Kidney epithelial cell (primary cell): Measurements from ENCODE around the gene ARFGEF3. TPM values are rescaled to one million over a fixed set of nuclear protein-coding genes. Genes with fewer than 3 reads are reported as not detected.

Experiments used
- DNase-seq: peaks from one replicate; pipeline ENCODE4 v3.0.0-alpha.2; 2010; ENCODE audit warnings: low read depth
- H3K27me3 ChIP-seq: 2 replicates; pipeline ENCODE4 v1.6.0; 2011; ENCODE audit warnings: low read length; ENCODE audit not compliant: control insufficient read depth, insufficient read depth
- H3K36me3 ChIP-seq: 2 replicates; pipeline ENCODE4 v1.5.1; 2011; ENCODE audit warnings: low read length; ENCODE audit not compliant: control insufficient read depth, insufficient read depth
- H3K4me3 ChIP-seq: 2 replicates; pipeline ENCODE4 v1.5.1; 2011; ENCODE audit warnings: low read depth, mild to moderate bottlenecking, control low read depth, low read length
- CTCF ChIP-seq: IDR thresholded peaks from 2 replicates; pipeline ENCODE4 v1.5.1; 2011; ENCODE audit warnings: mild to moderate bottlenecking, moderate library complexity, low read length, control low read depth, inconsistent platforms; ENCODE audit not compliant: insufficient read depth, poor library complexity, severe bottlenecking
- total RNA-seq: library from RNA; depleted of rRNA; stranded (reverse); fragments of >200 nt; gene quantifications from 2 replicates; pipeline ENCODE4 v1.2.3, GENCODE V29; 2015

The ARFGEF3 gene
- 11.1 and 13.4 TPM in 2 replicates for total RNA-seq

DNA sequence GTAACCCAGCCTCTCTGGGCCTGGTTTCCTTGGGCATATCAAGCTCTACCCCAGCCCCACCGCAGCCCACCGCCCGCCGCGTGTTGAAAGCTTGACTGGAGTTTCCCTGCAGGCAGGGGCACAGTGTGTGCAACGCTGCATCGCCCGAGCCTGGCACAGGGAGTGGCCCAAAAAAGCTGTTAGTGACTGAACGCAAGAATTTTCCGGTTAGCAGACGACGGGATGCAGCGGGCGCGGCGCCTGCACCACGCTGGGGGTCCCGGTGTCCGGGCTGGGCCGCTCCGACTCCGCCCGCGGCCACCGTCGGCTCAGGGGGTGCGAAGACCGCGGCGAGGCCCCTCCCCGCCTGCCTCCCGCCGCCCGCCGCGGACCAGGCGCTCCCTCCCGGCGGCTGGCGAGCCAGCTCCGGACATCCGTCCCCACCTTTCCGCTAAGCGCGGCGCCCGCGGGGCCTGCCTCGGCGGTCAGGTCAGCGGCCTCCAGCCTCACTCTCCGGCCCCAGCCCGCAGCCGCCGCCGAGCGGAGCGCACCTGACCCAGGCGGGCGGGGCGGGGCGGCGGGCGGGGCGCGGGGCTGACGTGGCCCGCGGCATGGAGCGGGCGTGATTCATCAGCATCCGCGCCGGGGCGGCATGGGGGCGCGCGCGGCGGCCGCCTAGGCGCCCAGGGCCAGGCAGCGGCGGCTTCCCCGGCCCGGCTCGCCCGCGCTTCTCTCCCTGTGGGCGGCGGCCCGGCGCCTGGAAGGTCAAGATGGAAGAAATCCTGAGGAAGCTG is at the start of gene ARFGEF3:
TSS of gene ARFGEF3 (plus strand) at position 602 of the 773 bp plus-strand sequence. CDS start at position 750, 148 bp downstream.
- Histone ChIP-seq H3K27me3 (no peaks in the 10 kb centered on the region), H3K4me3 (peak within 1 kb of the TSS; percentile 59), H3K36me3 (no peaks in the 10 kb centered on the region)
- no peak for DNase-seq
- TF ChIP-seq CTCF: no peak

DNA sequence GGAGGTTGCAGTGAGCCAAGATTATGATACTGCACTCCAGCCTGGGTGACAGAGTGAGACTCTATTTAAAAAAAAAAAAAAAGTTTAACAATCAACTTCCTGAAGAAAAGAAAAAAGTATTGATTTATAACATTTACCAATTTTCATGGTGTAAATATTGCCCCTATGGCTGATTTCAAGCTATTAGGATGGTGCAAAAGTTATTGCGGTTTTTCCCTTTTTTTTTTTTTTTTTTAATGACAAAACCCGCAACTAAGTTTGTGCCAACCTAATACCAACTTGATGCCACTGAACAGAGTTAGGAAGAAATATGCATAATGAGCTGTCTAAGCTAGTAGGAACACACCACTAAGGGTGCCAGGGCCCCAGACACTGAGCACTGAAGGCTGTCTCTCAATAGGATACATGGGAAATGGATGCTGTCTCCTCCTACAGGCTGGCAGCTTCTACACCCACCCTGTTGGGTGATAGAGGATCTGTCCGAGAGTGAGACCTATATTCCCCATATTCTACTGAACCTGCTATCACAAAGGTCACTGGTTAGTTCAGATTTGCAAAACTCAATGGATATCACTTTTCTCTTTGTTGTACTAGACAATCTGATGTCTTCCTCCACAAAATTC is 48.0 kb upstream of the ARFGEF3 start:
- DNase-seq: no peak
- Histone ChIP-seq H3K27me3 (no peaks in the 10 kb centered on the region), H3K36me3 (no peaks in the 10 kb centered on the region), H3K4me3 (no peak overlapping the region)
- TF ChIP-seq CTCF: no peak

DNA sequence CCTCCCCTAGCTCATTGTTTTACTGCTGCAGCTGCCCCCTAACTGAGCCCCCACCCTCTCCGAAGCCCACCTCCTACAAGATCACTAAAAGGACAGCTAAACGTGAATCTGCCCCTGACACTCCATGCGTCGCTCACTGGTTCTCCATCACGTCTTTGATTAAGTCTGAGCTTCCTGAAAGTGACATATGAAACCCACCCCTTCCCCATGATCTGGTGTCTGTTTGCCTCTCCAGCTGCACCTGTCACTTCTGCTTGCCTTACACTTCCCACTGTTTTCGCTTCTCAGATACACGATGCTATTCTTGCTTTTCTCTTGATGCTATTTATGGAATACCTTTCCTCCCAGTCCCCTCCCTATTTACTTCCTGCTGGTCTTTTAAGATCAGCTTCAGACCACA is 46.5 kb upstream of the ARFGEF3 start:
- H3K4me3 ChIP-seq: no peak overlapping the region
- no peaks in the 10 kb centered on the region for H3K36me3 ChIP-seq
- no peak for TF ChIP-seq CTCF
- no peaks in the 10 kb centered on the region for H3K27me3 ChIP-seq
- DNase-seq: no peak

GRCh38 chr6:138115877-138116660 is 45.7 kb upstream of the ARFGEF3 start:
- Histone ChIP-seq H3K4me3 (no peak overlapping the region), H3K36me3 (no peaks in the 10 kb centered on the region), H3K27me3 (no peaks in the 10 kb centered on the region)
- peak; percentile 43 for TF ChIP-seq CTCF
- peak; percentile 31 for DNase-seq

DNA sequence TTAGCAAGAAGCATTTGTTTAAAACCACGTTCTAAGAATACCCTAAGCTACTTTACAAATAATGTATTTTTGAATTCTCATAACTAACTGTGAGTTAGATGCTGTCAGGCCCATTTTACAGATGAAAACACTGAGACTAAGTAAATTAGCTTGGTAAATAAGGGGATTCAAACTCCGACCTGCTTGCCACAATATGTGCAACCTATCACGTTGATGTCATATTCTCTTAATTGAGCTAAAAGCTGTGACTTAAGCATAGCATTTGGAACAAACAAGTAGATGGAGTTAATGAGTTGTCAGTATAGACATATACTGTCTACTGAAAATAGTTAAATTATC is 45.1 kb upstream of the ARFGEF3 start:
- Histone ChIP-seq H3K36me3 (no peaks in the 10 kb centered on the region), H3K27me3 (no peaks in the 10 kb centered on the region), H3K4me3 (no peak overlapping the region)
- TF ChIP-seq CTCF: no peak
- no peak for DNase-seq
